Naive thymus-derived CD4-positive, alpha-beta T cell (primary cell): ENCODE data around the gene ASB8. TPM values are rescaled to one million over a fixed set of nuclear protein-coding genes. Genes with fewer than 3 reads are reported as not detected.

ENCODE experiments used
- ATAC-seq: fragments of 150-1000 bp; cut with Tn5 transposase; 2 replicates; pipeline ENCODE4 v1.10.0; 2021; ENCODE audit warnings: mild to moderate bottlenecking, moderate library complexity
- CTCF ChIA-PET: fragments of 350-600 bp; sonication (Branson Sonifier 250); formaldehyde crosslinking; loops from one replicate; lab custom pipeline; 2021; ENCODE audit warnings: antibody characterized with exemption; lab: Charles Lee
- POLR2A ChIA-PET: fragments of 350-600 bp; sonication (Branson Sonifier 250); formaldehyde crosslinking; loops from one replicate; lab custom pipeline; 2021; ENCODE audit warnings: antibody characterized with exemption, inconsistent platforms; lab: Charles Lee
- DNase-seq, 9 donors: peaks; one replicate each; pipeline versions ENCODE4 v3.0.0 to v3.0.0-alpha.2; 2020 to 2022; ENCODE audit warnings: mixed read lengths in 1 of 9
- H3K27ac ChIP-seq: one replicate; pipeline ENCODE4 v1.7.0; 2013; ENCODE audit warnings: mild to moderate bottlenecking, low read depth, low read length, moderate library complexity
- H3K27me3 ChIP-seq, 2 donors: one replicate each; pipeline ENCODE4 v1.7.0; 2013; ENCODE audit warnings: low read length in 2 of 2, mild to moderate bottlenecking in 2 of 2, moderate library complexity in 2 of 2; ENCODE audit not compliant: control insufficient read depth in 2 of 2, insufficient read depth in 2 of 2
- H3K36me3 ChIP-seq, 3 experiments: 1 replicate in 2 of 3; 2 replicates in 1 of 3; pipeline ENCODE4 v1.7.0; 2013; ENCODE audit warnings: low read length in 3 of 3, mild to moderate bottlenecking in 3 of 3, moderate library complexity in 1 of 3; ENCODE audit not compliant: insufficient read depth in 3 of 3, control insufficient read depth in 2 of 3
- H3K4me1 ChIP-seq, 2 donors: one replicate each; pipeline ENCODE4 v1.7.0; 2013; ENCODE audit warnings: low read length in 2 of 2, mild to moderate bottlenecking in 2 of 2, moderate library complexity in 1 of 2; ENCODE audit not compliant: control insufficient read depth in 2 of 2, insufficient read depth in 2 of 2
- H3K4me3 ChIP-seq: 2 replicates; pipeline ENCODE4 v1.7.0; 2013; ENCODE audit warnings: mild to moderate bottlenecking, low read length
- H3K9me3 ChIP-seq, 3 experiments: 1 replicate in 2 of 3; 2 replicates in 1 of 3; pipeline ENCODE4 v1.7.0; 2013; ENCODE audit warnings: low read length in 3 of 3; ENCODE audit not compliant: control insufficient read depth in 2 of 3
- H3K27ac Mint-ChIP-seq, 9 donors: one replicate each; pipeline ENCODE4 v1.8.0; 2020 to 2022; ENCODE audit warnings: mixed read lengths in 9 of 9, mild to moderate bottlenecking in 8 of 9, moderate library complexity in 5 of 9, inconsistent platforms in 2 of 9
- H3K27me3 Mint-ChIP-seq, 5 donors: one replicate each; pipeline ENCODE4 v1.8.0; 2021 to 2022; ENCODE audit warnings: mixed read lengths in 5 of 5, mild to moderate bottlenecking in 1 of 5
- H3K36me3 Mint-ChIP-seq, 5 donors: one replicate each; pipeline ENCODE4 v1.8.0; 2020 to 2022; ENCODE audit warnings: mixed read lengths in 5 of 5, mild to moderate bottlenecking in 3 of 5, inconsistent platforms in 1 of 5
- H3K4me1 Mint-ChIP-seq, 7 donors: one replicate each; pipeline ENCODE4 v1.8.0; 2020 to 2022; ENCODE audit warnings: mixed read lengths in 7 of 7, mild to moderate bottlenecking in 3 of 7, inconsistent platforms in 1 of 7
- H3K4me3 Mint-ChIP-seq, 10 donors: one replicate each; pipeline ENCODE4 v1.8.0; 2020 to 2022; ENCODE audit warnings: mild to moderate bottlenecking in 10 of 10, mixed read lengths in 10 of 10, moderate library complexity in 6 of 10, inconsistent platforms in 2 of 10
- H3K9me3 Mint-ChIP-seq, 11 donors: one replicate each; pipeline ENCODE4 v1.8.0; 2020 to 2022; ENCODE audit warnings: mixed read lengths in 11 of 11, mild to moderate bottlenecking in 4 of 11, inconsistent platforms in 1 of 11, moderate library complexity in 1 of 11
- intact Hi-C, 2 donors: fragments of 100-400 bp; cut with micrococcal nuclease; formaldehyde crosslinking; loops; one replicate each; pipeline ENCODE4 v1.15.1; 2023
- polyA plus RNA-seq, 2 donors: library from polyadenylated mRNA; unstranded; fragments of 300-500 nt; fragmentation: Illumina TruSeq; gene quantifications; one replicate each; pipeline ENCODE4 v1.2.3, GENCODE V29; 2021
- total RNA-seq, 6 experiments: library from RNA in 5 of 6; stranded (reverse) in 5 of 6; gene quantifications; 1 replicate in 5 of 6; 2 replicates in 1 of 6; pipeline ENCODE4 v1.2.3 and lab custom pipeline; 2021 to 2026

Gene ASB8
- total and polyA plus RNA-seq, 7 experiments from 2014 or later = 42.9 to 93.5 (median 68.7) TPM

DNA sequence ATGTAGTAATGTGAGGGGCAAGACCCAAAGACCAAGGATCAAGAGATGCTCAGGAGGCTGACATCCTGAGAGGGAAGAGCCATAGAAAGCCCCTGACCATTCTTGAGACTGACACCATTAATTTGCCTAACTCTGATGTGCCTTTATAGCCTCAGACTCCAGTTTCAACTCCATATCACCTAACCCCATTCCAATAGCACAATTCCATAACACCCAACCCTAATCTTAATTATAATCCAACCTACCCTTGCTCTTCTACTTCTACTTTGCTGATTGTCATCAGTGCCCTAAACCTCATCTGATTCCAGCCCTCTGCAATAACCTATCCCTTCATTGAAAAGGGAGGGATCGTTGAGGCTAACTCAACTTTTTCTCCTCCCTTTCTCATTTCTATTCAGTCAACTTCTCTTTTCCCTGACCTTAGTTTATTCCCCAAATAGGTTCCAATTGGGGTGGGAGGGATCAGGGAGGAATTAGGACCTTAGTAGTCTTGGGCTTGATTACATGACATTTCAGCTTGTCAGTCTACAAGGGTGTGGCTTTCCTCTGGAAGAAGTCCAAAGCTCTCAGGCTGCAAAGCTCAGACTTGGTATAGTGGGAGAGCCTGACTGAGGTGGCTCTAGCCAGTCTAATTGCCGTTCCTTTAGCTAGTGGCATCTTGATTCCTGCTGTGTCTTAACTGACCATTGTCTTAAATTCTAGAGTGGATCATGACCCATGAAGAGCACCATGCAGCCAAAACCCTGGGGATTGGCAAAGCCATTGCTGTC lies 35.1 kb downstream of the ASB8 start:
- no peak for ATAC-seq
- DNase-seq = no peak
- Mint-ChIP-seq H3K9me3 (no peaks in the 10 kb centered on the region), H3K36me3 (peaks cover 4 to 23% (median 12%) of the 10 kb centered on the region in 5 donors), H3K4me1 (peaks cover 13 to 25% (median 24%) of the 10 kb centered on the region in 7 donors), H3K4me3 (no peak overlapping the region), H3K27ac (peak overlapping the region in 1 of 9 donors; percentile 60), H3K27me3 (peaks cover 0 to 7% (median 0%) of the 10 kb centered on the region in 5 donors)
- H3K4me3 ChIP-seq = no peak overlapping the region
- H3K36me3 ChIP-seq = peaks cover 0 to 8% (median 0%) of the 10 kb centered on the region in 3 experiments
- no peaks in the 10 kb centered on the region for H3K27me3 ChIP-seq
- intact Hi-C loops = no loop called here
- H3K4me1 ChIP-seq = peaks cover 0 to 3% of the 10 kb centered on the region in 2 donors
- POLR2A ChIA-PET = no interaction called here
- CTCF ChIA-PET = interaction anchor here (0.6 kb wide), 1 partner anchor 25 kb away, joined by 3 read pairs; no protein-coding TSS in a partner anchor
- no peaks in the 10 kb centered on the region for H3K9me3 ChIP-seq
- no peak overlapping the region for H3K27ac ChIP-seq

DNA sequence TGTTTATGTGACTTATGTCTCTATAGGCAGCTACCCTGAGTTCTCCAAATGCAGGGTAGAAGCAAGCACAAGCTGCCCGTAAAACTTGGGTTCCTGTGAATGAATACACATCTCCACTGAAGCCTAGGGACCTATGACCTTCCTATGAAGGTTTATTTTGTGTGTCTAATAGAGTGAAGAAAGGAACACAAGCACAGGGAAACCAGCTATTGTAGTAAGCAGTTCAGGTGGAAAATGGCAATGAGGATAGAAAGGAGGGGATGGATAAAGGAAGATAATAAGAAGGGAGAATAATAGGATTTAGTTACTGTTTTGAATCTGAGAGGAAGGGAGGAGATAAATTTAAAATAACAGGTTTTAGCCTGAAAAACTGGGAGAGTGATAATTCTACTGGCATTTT lies 35.8 kb downstream of the ASB8 start:
- H3K27ac ChIP-seq = no peak overlapping the region
- intact Hi-C loops = no loop called here
- Mint-ChIP-seq H3K36me3 (peaks cover 1 to 16% (median 6%) of the 10 kb centered on the region in 5 donors), H3K27ac (no peak overlapping the region), H3K27me3 (peaks cover 0 to 11% (median 0%) of the 10 kb centered on the region in 5 donors), H3K4me1 (peaks cover 13 to 25% (median 24%) of the 10 kb centered on the region in 7 donors), H3K9me3 (no peaks in the 10 kb centered on the region), H3K4me3 (no peak overlapping the region)
- DNase-seq (no peak), ATAC-seq (no peak)
- peaks cover 0 to 8% (median 0%) of the 10 kb centered on the region in 3 experiments for H3K36me3 ChIP-seq
- H3K9me3 ChIP-seq = no peaks in the 10 kb centered on the region
- H3K27me3 ChIP-seq = no peaks in the 10 kb centered on the region
- H3K4me3 ChIP-seq = no peak overlapping the region
- CTCF ChIA-PET = no interaction called here
- H3K4me1 ChIP-seq = peaks cover 0 to 3% of the 10 kb centered on the region in 2 donors
- POLR2A ChIA-PET = interaction anchor here (1.5 kb wide), 1 partner anchor 36 kb away, joined by 4 read pairs; the partner anchor contains the start of gene ASB8

DNA sequence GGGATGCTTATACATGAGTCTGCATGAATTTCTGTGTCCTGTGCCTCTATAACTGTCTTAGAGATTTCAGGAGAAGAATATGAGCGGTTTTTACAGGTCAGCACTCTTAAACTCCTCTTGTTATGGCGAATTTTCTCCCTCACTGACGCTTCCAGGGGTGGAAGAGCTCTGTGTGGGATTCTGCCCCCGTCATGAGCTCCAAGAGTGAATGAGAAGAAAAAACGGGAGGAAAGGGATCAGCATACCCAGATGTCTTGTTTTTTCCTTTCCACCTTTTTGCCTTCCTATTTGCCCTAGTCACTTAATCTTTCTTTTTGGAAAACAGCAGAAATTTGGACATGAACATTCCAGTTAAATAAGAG lies 37.5 kb downstream of the ASB8 start:
- Mint-ChIP-seq H3K27ac (peak overlapping the region in 3 of 9 donors; percentile 9 to 84 (median 69)), H3K4me3 (peak overlapping the region; percentile 91 to 100 (median 98)), H3K4me1 (peaks cover 13 to 25% (median 24%) of the 10 kb centered on the region in 7 donors), H3K36me3 (peaks cover 0 to 9% (median 5%) of the 10 kb centered on the region in 5 donors), H3K9me3 (no peaks in the 10 kb centered on the region), H3K27me3 (peaks cover 0 to 24% (median 6%) of the 10 kb centered on the region in 5 donors)
- Histone ChIP-seq H3K27ac (no peak overlapping the region), H3K9me3 (no peaks in the 10 kb centered on the region), H3K4me3 (peak overlapping the region; percentile 85), H3K27me3 (no peaks in the 10 kb centered on the region), H3K36me3 (peaks cover 0 to 8% (median 0%) of the 10 kb centered on the region in 3 experiments), H3K4me1 (peaks cover 0 to 3% of the 10 kb centered on the region in 2 donors)
- ChIA-PET CTCF (interaction anchor here (0.6 kb wide), 2 partner anchors 11 to 212 kb away, joined by 3 read pairs; no protein-coding TSS in a partner anchor), POLR2A (interaction anchor here (1.3 to 1.8 kb wide), 3 partner anchors 11 to 28 kb away, joined by 3 to 7 read pairs (median 4); partner anchors contain the start of gene SENP1)
- intact Hi-C loops = loop anchor here (1.0 kb wide), 2 partner anchors 14 to 37 kb away; partner anchors contain the start of genes ASB8 (in 2 of the 2) and SENP1 (in 2 of the 2)
- ATAC-seq (no peak), DNase-seq (no peak)

DNA sequence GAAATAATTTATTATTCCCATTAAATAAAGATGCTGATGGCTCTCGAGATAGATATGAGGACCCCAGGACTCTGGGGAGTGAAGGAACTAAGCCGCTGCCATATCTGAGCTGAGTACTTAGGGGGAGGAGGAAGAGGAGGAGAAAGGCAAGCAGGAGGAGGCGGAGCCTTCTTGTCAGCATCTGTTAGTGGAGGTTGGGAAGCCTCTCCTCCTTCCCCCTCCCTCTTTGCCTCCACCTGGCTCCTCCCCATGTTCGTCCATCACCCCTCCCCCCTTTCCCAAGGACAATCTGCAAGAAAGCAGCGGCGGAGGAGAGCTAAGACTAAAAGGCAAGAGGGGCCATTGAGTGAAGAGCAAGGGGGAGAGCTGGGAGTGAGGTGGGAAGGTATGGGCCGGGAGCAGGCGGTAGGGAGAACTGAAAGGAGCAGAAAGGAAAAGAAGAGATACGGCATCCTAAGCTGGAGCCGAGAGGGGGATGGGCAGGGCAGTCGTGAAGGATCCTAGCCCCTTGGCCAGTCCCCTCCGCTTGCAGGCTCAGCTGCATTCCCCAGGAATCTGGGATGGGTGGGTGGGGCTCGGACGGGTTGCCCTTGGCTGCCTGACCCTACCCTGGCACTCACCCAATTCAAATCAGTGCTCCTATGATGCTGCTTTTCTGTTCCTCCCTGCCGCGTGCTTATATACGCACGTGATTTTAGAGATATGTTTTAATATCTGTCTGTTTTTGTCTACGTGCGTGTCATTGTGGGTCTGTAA lies 38.1 kb downstream of the ASB8 start, which contains the start of gene PFKM:
PFKM (plus strand) TSS at position 287 of the 756 bp plus-strand sequence. CDS start 3,411 bp downstream, outside the sequence.
- Histone ChIP-seq H3K27me3 (no peaks in the 10 kb centered on the region), H3K9me3 (no peaks in the 10 kb centered on the region), H3K36me3 (peaks cover 0 to 8% (median 0%) of the 10 kb centered on the region in 3 experiments), H3K4me1 (peaks cover 0 to 3% of the 10 kb centered on the region in 2 donors), H3K4me3 (peak within 1 kb of the TSS; percentile 85), H3K27ac (peak within 1 kb of the TSS; percentile 60)
- DNase-seq (peak; percentile 16 to 71 (median 63)), ATAC-seq (peak; percentile 99)
- Mint-ChIP-seq H3K27ac (peak within 1 kb of the TSS; percentile 60 to 97 (median 84)), H3K4me1 (peaks cover 13 to 25% (median 24%) of the 10 kb centered on the region in 7 donors), H3K4me3 (peak within 1 kb of the TSS; percentile 91 to 100 (median 98)), H3K9me3 (no peaks in the 10 kb centered on the region), H3K36me3 (peaks cover 0 to 6% (median 5%) of the 10 kb centered on the region in 5 donors), H3K27me3 (peaks cover 0 to 29% (median 9%) of the 10 kb centered on the region in 5 donors)
- intact Hi-C loops = loop anchor here (1.0 kb wide), 2 partner anchors 13 to 38 kb away; partner anchors contain the start of genes ASB8 (in 2 of the 2) and SENP1 (in 2 of the 2)
- ChIA-PET CTCF (interaction anchor here (0.6 kb wide), 1 partner anchor 212 kb away, joined by 3 read pairs; no protein-coding TSS in a partner anchor), POLR2A (interaction anchor here (0.6 to 1.8 kb wide), 4 partner anchors 11 to 1741 kb away, joined by 3 to 7 read pairs (median 4); partner anchors contain the start of gene SENP1)

DNA sequence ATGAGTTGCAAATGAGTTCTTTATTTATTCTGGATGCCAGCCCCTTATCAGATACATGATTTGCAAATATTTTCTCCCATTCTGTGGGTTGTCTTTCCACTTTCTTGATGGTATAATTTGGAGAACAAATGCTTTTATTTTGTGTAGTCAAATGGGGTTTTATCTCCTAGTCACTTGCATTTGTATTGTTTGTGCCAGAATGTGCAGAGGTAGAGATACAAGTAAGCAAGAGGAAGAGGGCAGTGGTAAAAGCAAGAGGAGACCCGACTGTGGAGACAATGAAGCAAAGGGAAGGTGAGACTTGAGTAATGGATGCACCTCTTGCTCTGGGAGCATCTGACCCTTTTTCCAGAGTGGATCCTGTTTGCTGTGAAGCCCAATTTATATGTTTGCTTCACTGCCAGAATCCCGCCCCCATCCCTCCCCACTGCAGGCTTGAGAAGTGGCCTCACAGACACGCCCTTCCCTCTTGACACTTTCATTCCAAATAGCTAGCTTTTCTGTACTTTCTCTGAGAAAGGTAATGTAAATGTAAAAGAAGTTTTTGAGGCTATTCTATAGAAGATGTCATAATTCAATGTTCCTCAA lies 38.9 kb downstream of the ASB8 start:
- H3K4me3 ChIP-seq = peak overlapping the region; percentile 85
- H3K36me3 Mint-ChIP-seq = peaks cover 0 to 5% (median under 1%) of the 10 kb centered on the region in 5 donors
- peak overlapping the region; percentile 91 to 100 (median 98) for H3K4me3 Mint-ChIP-seq
- H3K27ac Mint-ChIP-seq = peak overlapping the region in 6 of 9 donors; percentile 63 to 95 (median 82)
- H3K36me3 ChIP-seq = peaks cover 0 to 6% (median 0%) of the 10 kb centered on the region in 3 experiments
- H3K4me1 Mint-ChIP-seq = peaks cover 13 to 25% (median 24%) of the 10 kb centered on the region in 7 donors
- CTCF ChIA-PET = no interaction called here
- H3K9me3 Mint-ChIP-seq = no peaks in the 10 kb centered on the region
- peaks cover 0 to 33% (median 9%) of the 10 kb centered on the region in 5 donors for H3K27me3 Mint-ChIP-seq
- H3K27me3 ChIP-seq = no peaks in the 10 kb centered on the region
- no peak overlapping the region for H3K27ac ChIP-seq
- no peaks in the 10 kb centered on the region for H3K9me3 ChIP-seq
- no peak for DNase-seq
- peaks cover 0 to 3% of the 10 kb centered on the region in 2 donors for H3K4me1 ChIP-seq
- no peak for ATAC-seq
- POLR2A ChIA-PET = interaction anchor here (0.6 to 1.8 kb wide), 4 partner anchors 9 to 1741 kb away, joined by 3 to 7 read pairs (median 3); partner anchors contain the start of gene SENP1
- intact Hi-C loops = no loop called here
